GM12878 (cell line): ENCODE measurements around the gene NOL4L. TPM values are rescaled to one million over a fixed set of nuclear protein-coding genes. Genes with fewer than 3 reads are reported as not detected.

ENCODE experiments used
- ATAC-seq: fragments of 200-7000 bp; cut with Tn5 transposase; 3 replicates; pipeline ENCODE4 v1.9.1; 2020; ENCODE audit warnings: mild to moderate bottlenecking, moderate library complexity
- BruUV-seq: library from RNA; stranded (reverse); fragments of 400-500 nt; replicated peaks from 2 replicates; lab custom pipeline; 2021; lab: Mats Ljungman, UMichigan
- CTCF ChIA-PET: fragments of 300-600 bp; sonication (Branson Sonifier 250); formaldehyde crosslinking; extraction: SDS; loops from one replicate; lab custom pipeline; 2021; ENCODE audit warnings: inconsistent platforms; lab: Yijun Ruan, JAX
- POLR2A ChIA-PET: fragments of 350-600 bp; formaldehyde crosslinking; extraction: SDS; loops from one replicate; lab custom pipeline; 2021; ENCODE audit warnings: inconsistent platforms; lab: Charles Lee
- RAD21 ChIA-PET: fragments of 300-600 bp; sonication (Branson Sonifier 250); formaldehyde crosslinking; loops from one replicate; lab custom pipeline; 2023; ENCODE audit warnings: antibody characterized with exemption; ENCODE audit not compliant: unreplicated experiment; lab: Charles Lee
- SMC1A ChIA-PET: fragments of 300-600 bp; sonication (Branson Sonifier 250); formaldehyde crosslinking; loops from one replicate; lab custom pipeline; 2023; ENCODE audit not compliant: unreplicated experiment, uncharacterized antibody; lab: Charles Lee
- DNase-seq: peaks from one replicate; pipeline ENCODE4 v3.0.0-alpha.2; 2011; ENCODE audit warnings: low read depth, low spot score
- FAIRE-seq: peaks from 3 replicates; lab custom pipeline; 2011; peaks lifted over from hg19 to GRCh38; lab: Jason Lieb, UNC
- H2AFZ ChIP-seq: 2 replicates; pipeline ENCODE4 v1.6.0; 2011; ENCODE audit warnings: low read depth, low read length, control low read depth; ENCODE audit not compliant: control insufficient read depth
- H3K27ac ChIP-seq: 2 replicates; pipeline ENCODE4 v1.5.1; 2011; ENCODE audit warnings: control low read depth; ENCODE audit not compliant: control insufficient read depth, insufficient read depth
- H3K27me3 ChIP-seq, 2 experiments: replicated peaks in 1 of 2; 2 replicates each; pipeline versions ENCODE4 v1.6.0 to v1.6.1; 2011; ENCODE audit warnings: low read length in 1 of 2; ENCODE audit not compliant: control insufficient read depth in 2 of 2, insufficient read depth in 2 of 2
- H3K36me3 ChIP-seq, 2 experiments: 2 replicates each; pipeline ENCODE4 v1.5.1; 2011; ENCODE audit warnings: low read length in 1 of 2; ENCODE audit not compliant: control insufficient read depth in 2 of 2, insufficient read depth in 2 of 2
- H3K4me1 ChIP-seq: 2 replicates; pipeline ENCODE4 v1.6.1; 2011; ENCODE audit warnings: mild to moderate bottlenecking, low read length, moderate library complexity, mixed read lengths; ENCODE audit not compliant: control insufficient read depth, insufficient read depth
- H3K4me2 ChIP-seq: 2 replicates; pipeline ENCODE4 v1.6.0; 2011; ENCODE audit warnings: control low read depth; ENCODE audit not compliant: control insufficient read depth, insufficient read depth
- H3K4me3 ChIP-seq: fragments of 200-600 bp; sonication (generic); 2 replicates; pipeline ENCODE4 v1.5.1; 2016
- H3K79me2 ChIP-seq: 2 replicates; pipeline ENCODE4 v1.6.0; 2011; ENCODE audit warnings: low read length; ENCODE audit not compliant: control insufficient read depth, insufficient read depth
- H3K9ac ChIP-seq: 2 replicates; pipeline ENCODE4 v1.8.0; 2011; ENCODE audit warnings: low read length, control low read depth, mixed read lengths; ENCODE audit not compliant: control insufficient read depth, insufficient read depth
- H3K9me3 ChIP-seq: replicated peaks from 3 replicates; pipeline ENCODE4 v1.5.1; 2011; ENCODE audit warnings: mild to moderate bottlenecking, low read length; ENCODE audit not compliant: control insufficient read depth, insufficient read depth
- H4K20me1 ChIP-seq: 2 replicates; pipeline ENCODE4 v1.6.0; 2011; ENCODE audit not compliant: control insufficient read depth, insufficient read depth
- BCLAF1 ChIP-seq: fragments of 450-650 bp; IDR thresholded peaks from 2 replicates; pipeline ENCODE4 v1.6.1; 2017; ENCODE audit warnings: antibody characterized with exemption, mild to moderate bottlenecking, moderate library complexity
- E4F1 ChIP-seq: fragments of 450-650 bp; IDR thresholded peaks from 2 replicates; pipeline ENCODE4 v1.6.1; 2018; ENCODE audit warnings: borderline replicate concordance, mild to moderate bottlenecking; ENCODE audit not compliant: partially characterized antibody
- EGR1 ChIP-seq, 2 experiments: IDR thresholded peaks; 1 replicate in 1 of 2; 2 replicates in 1 of 2; pipeline ENCODE4 v1.6.1; 2011 to 2012; ENCODE audit warnings: low read depth in 2 of 2, low read length in 2 of 2, borderline replicate concordance in 1 of 2, mild to moderate bottlenecking in 1 of 2, moderate library complexity in 1 of 2
- RELB ChIP-seq: fragments of 450-650 bp; IDR thresholded peaks from 2 replicates; pipeline ENCODE4 v1.6.1; 2017; ENCODE audit warnings: low read depth, mild to moderate bottlenecking, moderate library complexity
- SMC3 ChIP-seq: IDR thresholded peaks from 2 replicates; pipeline ENCODE4 v1.6.1; 2011; ENCODE audit warnings: low read length, improper control_type of control experiment, borderline replicate concordance
- WGBS: methylation state at CpG from one replicate; pipeline ENCODE4 v1.1.6; 2016; ENCODE audit warnings: low lambda C conversion rate; ENCODE audit not compliant: insufficient replicate concordance, insufficient coverage; ENCODE audit errors: missing lambda C conversion rate; 5-methylcytosine and 5-hydroxymethylcytosine counted together
- in situ Hi-C: fragments of 300-500 bp; cut with MboI; formaldehyde crosslinking; loops from 9 replicates; pipeline ENCODE4 v1.14.3; 2018; ENCODE audit warnings: mixed read lengths
- intact Hi-C: fragments of 100-400 bp; cut with micrococcal nuclease; formaldehyde crosslinking; loops from one replicate; pipeline ENCODE4 v1.14.2; 2022; ENCODE audit not compliant: unreplicated experiment
- polyA plus RNA-seq, 11 experiments: library from polyadenylated mRNA; depleted of rRNA in 4 of 11; unstranded in 6 of 11; stranded (reverse) in 5 of 11; fragments of >200 nt; fragmentation: Nextera tagmentation in 4 of 11; fragmentation: Illumina TruSeq in 1 of 11; extraction: Ambion mirVana in 4 of 11; extraction: Trizol in 1 of 11; gene quantifications; 1 replicate in 1 of 11; 2 replicates in 10 of 11; pipeline versions ENCODE4 v1.2.1 to v1.2.3, GENCODE V29; 2011 to 2016; ENCODE audit warnings: inconsistent platforms in 2 of 11, missing spikeins in 2 of 11, low read depth in 1 of 11
- total RNA-seq, 4 experiments: library from RNA; depleted of rRNA in 3 of 4; stranded (reverse); fragments of >200 nt in 3 of 4; fragmentation: Illumina TruSeq in 1 of 4; extraction: Trizol in 1 of 4; gene quantifications; 2 replicates each; pipeline versions ENCODE4 v1.2.1 to v1.2.3, GENCODE V29; 2013 to 2021

The NOL4L gene
- total and polyA plus RNA-seq, 10 of the 15 experiments (the other 5 are each of a cell fraction or from before 2014, with no cell fraction given), result 2.3 to 24.0 (median 8.0) TPM

- Histone ChIP-seq H3K4me1 (peaks cover 17% of the 10 kb centered on the region), H3K4me2 (no peak overlapping the region; the same call in 1 of the 2 replicates), H2AFZ (no peak overlapping the region), H3K4me3 (peak overlapping the region; percentile 76; the same call in 1 of the 2 replicates), H3K36me3 (no peaks in the 10 kb centered on the region), H3K9ac (no peak overlapping the region), H3K79me2 (peaks cover 4% of the 10 kb centered on the region), H3K9me3 (no peaks in the 10 kb centered on the region), H4K20me1 (peaks cover 3% of the 10 kb centered on the region; the same call in 1 of the 2 replicates), H3K27ac (no peak overlapping the region)
- ChIA-PET RAD21 (no interaction called here), SMC1A (no interaction called here), CTCF (no interaction called here), POLR2A (no interaction called here)
- BruUV-seq, result no TSS peak
- no CpG with 5 or more reads among the region's 52 CpGs for WGBS
- DNase-seq, result no peak
- in situ Hi-C loops, result no loop called here
- no peak for FAIRE-seq
- TF ChIP-seq RELB (no peak), BCLAF1 (no peak), EGR1 (IDR thresholded peaks at IDR 0.05; ENCODE audit: borderline replicate concordance in 1 of 2, low read depth in 2 of 2, low read length in 2 of 2) (peak in 1 of 2 experiments; percentile 62; a peak in 1 of 3 replicates), E4F1 (no peak), SMC3 (no peak)
- TF ChIP-seq, all 136 proteins: peak for 1
- intact Hi-C loops, result loop anchor here (2.0 kb wide), 1 partner anchor 47 kb away; no protein-coding TSS in a partner anchor
- H3K27me3 ChIP-seq, result peaks cover 0 to 2% of the 10 kb centered on the region in 2 experiments; a peak in 1 of 4 replicates
- peak; percentile 7; the same call in 1 of the 3 replicates for ATAC-seq
These were observed 1.5 kb downstream of the NOL4L start for GRCh38 chr20:32583581-32584070.
